Fibroblast of upper back skin (primary cell): ENCODE data around the gene SH3RF3.

Experiments
- DNase-seq: peaks from one replicate; pipeline ENCODE4 v3.0.0-alpha.2; 2013

Gene SH3RF3

DNA sequence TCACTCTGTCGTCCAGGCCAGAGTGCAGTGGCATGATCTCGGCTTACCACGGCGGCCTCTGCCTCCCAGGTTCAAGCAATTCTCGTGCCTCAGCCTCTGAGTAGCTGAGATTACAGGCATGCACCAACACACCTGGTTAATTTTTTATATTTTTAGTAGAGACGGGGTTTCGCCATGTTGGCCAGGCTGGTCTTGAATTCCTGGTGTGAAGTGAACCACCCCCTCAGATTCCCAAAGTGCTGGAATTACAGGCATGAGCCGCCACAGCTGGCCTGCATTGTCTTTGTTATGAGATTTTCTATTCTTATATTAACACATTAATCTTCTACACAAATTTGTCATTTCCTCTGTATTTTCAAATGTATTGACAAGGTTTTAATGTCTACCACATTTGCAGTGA lies 409.5 kb downstream of the SH3RF3 start:
- DNase-seq, result peak; percentile 14

GRCh38 chr2:109542384-109542783 lies 413.4 kb downstream of the SH3RF3 start:
- DNase-seq, result no peak

DNA sequence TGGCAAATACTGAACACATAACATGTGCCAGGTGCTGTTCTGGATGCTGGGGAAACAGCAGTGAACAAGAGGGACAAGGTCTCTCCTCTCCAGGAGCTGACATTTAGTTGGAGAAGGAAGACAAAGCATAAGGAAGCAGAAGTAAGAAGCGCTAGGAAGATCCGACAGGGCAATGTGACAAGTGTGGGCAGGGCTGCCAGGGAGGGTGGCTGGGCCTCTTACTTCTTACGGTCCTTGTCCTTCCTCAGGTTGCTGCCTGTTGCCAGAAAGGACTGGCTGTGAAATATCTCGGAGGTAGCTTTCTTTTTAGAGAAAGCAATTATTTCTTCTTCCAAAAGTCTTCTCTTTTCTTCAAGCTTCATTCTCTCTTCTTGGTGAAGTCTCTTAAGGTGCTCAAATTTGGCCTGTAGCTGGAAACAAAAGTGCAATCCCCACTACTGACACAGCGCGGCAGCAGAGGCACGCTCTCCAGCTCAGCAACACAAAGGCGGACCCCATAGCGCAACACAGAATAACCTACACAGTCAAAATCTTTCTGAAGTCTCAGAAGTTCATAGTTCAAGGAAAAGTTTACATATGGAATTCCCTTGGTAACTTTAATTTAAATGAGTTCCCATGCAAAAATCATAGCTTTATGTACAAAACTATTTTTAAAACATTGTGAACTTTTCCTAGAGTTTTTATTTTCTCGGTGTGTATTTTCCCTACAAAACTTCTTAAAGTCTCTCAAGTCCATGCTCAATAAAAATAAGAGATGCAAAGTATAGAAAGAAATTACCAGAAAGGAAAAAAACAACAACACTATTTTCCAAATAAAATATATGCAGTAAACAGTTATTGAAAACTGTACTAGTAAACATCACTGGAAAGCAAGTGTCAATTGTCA lies 417.1 kb downstream of the SH3RF3 start:
- peak; percentile 50 for DNase-seq

DNA sequence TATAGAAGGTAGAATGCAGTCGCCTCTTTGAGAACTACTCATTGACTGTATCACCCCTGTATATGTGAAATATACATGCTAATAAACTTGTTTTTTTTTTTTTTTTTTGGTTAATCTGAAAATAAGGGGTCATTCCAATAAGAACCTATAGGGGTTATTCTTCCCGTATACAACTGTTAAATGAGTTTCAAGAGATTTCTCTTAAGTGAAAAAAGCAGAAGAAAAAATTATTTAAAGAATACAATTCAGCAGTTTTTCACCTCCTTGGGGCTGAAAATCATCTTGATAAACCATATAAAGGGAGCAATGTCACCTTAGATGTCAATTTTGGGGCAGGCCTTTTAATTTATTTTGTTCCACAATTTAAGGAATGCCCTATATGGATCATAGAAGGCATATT lies 418.3 kb downstream of the SH3RF3 start:
- no peak for DNase-seq

GRCh38 chr2:109549016-109549590 lies 420.1 kb downstream of the SH3RF3 start:
- peak; percentile 19 for DNase-seq
